Inferior parietal cortex (tissue), 1 donor: ENCODE results near the gene KIAA0232.
A peak's percentile ranks its signal among the peaks of the same experiment; 100 is the strongest.
"Not testable (repeated sequence)": the region's sequence is repeated elsewhere in the genome, so short reads cannot be mapped to it uniquely, and the experiment has no call there.

Experiments used
- DNase-seq: peaks from one replicate; pipeline ENCODE4 v3.0.0-alpha.2; 2016; ENCODE audit errors: extremely low spot score

Gene KIAA0232

DNA sequence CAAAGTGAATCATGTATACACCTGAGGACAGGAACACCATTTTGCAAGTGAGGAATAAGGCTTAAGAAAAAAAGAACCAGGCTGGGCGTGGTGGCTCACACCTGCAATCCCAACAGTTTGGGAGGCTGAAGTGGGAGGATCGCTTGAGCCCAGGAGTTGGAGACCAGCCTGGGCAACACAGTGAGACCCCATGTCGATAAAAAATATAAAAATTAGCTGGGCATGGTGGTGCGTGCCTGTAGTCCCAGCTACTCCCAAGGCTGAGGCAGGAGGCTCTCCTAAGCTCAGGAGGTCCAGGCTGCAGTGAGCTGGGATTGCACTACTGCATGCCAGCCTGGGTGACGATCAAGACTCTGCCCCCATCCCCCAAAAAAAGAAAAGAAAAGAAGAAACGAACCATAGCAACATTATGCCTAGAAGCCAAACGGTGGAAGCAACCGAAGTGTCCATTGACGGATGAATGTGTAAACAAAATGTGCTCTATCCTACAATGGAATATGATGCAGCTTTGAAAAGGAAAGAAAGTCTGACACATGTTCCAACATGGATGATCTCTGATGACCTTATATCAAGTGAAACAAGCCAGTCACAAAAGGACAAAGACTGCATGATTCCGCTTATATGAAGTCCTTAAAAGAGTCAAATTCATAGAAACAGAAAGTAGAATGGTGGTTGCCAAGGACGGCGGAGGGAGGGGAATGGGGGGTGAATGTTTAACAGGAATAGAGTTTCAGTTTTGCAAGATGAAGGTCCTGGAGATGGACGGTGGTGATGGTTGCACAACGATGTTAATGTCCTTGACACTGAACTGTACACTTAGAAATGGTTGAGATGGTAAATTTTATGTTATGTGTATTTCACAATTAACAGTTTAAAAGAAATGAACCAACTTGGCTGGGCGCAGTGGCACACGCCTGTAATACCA is 8.6 kb upstream of the KIAA0232 start:
- DNase-seq: no peak

DNA sequence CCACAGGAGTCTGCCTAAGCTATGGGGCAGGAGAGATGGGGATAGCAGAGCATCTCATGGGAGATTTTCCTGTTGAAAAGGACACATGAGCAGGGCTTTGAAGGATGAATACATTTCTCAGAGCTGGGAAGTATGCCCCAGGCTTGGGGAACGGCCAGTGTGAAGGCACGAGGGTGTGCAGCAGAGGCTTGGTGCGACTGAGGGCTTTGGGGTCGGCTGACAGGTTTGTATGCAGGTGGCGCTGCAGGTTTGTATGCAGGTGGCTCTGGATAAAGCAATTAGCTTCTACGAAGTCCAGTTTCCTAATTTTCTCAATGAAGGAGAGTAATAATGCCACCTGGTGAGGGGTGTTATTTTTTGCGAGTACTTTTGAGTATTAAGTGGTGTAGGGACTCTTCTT is 6.8 kb upstream of the KIAA0232 start:
- no peak for DNase-seq

DNA sequence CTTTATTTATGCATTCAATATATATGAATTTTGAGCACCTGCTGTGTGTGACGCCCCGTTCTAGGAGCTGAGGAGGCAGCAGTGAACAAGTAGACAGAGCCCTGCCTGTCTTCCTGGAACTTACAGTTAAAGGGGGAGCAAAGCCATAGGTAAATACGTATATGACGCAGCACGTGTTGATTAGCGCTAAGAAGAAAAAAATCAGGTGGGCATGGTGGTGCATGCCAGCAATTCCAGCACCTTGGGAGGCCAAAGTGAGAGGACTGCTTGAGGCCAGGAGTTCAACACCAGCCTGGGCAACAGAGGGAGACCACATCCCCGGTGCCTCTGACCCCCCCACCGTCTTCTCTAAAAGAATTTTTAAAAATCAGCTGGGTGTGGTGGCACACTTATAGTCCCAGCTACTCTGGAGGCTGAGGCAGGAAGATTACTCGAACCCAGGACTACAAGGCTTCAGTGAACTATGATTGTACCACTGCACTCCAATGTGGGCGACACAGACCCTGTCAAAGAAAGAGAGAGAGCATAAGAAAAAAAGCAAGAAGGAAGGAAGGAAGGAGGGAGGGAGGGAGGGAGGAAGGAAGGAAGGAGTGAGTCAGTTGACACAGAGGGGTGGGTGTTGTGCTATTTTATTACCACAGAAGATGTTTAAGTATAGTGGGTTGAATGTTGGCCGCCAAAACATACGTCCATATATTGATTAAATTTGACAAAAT is 5.4 kb upstream of the KIAA0232 start:
- DNase-seq: no peak

DNA sequence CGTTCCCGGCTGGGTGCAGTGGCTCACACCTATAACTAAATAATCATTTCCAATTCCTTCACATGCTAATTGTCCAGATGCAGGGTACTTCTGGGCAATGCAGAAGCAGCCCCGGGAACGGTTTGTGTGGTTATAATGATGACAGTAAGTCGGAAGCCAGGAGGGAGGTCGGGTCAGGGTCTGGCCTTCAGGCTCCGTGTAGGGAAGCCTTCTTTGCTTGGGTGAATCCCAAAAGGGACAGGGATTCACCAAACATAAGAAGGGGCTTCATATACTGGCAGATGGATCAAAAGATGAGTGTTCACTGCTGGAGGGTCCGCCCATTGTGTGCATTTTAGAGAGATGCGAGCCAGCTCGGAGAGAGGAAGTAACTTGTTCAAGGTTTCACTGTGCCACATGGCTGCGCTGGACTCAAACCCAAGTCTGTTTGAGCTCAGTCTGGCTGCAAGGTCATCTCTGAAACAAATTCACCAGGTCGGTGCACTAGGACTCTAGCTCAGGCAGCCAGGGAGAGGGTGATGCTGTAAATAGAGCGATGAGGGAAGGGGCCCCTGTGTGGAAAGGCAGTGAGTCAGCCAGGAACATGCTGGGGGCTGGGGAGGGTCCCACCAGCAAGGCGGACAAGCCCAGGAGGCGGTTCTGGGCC is 4.8 kb upstream of the KIAA0232 start:
- no peak for DNase-seq

DNA sequence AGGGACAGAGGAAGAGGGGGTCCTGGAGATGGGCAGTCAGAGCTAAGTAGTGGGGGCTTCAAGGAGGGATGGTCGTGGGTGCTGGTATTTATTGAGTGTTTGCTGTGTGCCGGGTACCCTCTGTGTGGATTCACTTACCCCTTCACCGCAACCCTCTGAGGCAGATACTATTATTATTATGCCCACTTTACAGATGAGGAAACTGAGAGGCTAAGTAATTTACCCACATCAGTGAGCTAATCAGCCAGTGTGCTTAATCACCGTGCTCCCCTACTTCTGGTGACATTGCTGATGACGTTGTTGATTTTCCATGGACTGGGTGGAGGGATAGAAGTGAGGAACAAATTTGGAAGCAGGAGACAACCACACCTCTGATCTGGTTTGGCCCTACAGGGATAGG is 4.1 kb upstream of the KIAA0232 start:
- no peak for DNase-seq

DNA sequence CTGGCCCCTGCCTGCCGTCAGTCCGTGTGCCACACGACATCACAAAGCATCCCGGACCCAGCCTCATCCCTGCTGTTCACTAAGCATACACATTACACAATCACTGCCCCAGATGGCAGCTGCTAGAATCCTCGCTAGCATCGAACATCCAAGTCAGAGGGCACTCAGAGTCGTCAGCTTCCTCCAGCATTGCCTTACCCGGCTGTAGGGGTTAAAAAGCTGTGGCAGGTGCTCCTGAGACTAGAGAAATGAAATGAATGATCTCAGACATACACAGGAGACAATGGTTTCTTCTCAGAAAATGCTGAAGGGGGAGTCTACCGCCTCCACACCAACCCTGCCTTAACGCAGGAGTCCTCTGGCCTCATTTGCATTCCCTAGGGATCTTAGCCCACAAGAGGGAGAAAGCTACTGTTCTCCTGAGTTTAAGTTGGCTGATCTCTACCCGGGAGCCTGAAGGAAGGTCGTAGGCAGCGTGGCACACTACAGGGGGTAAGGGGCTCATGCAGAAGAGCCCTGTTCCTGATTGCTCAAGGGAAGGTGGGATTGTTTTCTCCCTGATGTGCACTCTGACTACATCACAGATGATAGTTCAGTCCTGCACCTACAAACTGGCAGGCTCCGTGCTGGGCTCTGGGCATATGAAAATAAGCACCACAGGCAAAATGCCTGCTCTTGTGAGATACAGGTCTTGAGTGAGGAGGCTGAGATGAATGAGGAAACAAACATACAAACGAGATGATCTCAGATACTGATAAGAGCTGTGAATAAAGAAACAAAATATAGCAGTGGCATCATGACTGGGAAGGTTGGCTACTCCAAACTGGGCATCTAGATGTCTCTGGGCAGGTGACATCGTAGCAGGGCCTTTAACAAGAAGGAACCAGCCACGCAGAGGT is 2.6 kb upstream of the KIAA0232 start:
- DNase-seq: peak; percentile 39

DNA sequence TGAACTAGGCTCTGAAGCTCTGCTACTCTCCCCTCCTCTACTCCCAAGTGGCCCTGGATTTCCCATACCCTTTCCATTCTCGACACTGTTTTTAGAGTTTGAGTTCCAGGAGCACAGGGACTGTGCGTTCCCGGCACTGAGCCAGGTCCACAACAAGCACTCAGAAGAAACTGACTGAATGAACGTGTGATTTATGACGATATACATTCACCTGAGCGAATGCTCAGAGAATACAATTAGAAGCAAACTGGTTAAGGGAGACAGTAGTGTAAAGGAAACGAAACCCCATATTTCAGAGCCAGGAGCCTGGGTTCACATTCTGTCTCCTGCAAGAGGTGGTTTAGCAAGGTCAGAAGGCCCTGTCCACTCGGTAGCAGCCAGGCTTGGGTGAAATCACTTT is 1.4 kb upstream of the KIAA0232 start:
- no peak for DNase-seq

DNA sequence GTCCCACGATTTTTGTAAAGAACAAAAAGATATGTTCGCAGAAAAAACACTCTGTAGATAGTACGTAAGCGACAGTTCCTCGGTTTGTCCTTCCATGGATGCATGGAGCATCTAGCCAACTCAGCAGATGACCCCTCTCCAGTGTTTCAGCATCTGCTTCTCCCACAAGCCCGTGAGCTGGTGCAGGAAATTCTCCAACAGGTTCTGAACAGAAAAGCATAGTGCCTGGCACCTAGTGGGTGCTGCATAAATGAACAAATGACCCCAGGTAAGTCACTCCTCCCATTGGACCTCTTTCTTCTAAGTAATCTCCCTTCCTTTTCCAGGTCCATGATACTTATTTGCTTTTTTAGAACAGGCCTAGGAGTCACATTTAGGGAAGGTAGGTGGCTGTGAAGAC is 966 bp upstream of the KIAA0232 start:
- DNase-seq: no peak

DNA sequence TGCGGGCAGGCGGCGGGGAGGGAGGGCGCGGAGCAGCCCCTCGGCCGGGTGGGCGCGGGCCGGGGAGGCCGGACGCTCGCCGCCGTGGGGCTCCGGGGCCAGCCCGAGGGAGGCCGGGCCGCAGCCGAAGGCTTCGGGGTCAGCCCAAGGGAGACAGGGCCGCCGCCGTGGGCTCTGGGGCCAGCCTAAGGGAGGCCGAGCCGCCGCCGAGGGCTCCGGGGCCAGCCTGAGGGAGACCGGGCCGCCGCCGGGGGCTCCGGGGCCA is 251 bp downstream of the KIAA0232 start:
- no peak for DNase-seq

DNA sequence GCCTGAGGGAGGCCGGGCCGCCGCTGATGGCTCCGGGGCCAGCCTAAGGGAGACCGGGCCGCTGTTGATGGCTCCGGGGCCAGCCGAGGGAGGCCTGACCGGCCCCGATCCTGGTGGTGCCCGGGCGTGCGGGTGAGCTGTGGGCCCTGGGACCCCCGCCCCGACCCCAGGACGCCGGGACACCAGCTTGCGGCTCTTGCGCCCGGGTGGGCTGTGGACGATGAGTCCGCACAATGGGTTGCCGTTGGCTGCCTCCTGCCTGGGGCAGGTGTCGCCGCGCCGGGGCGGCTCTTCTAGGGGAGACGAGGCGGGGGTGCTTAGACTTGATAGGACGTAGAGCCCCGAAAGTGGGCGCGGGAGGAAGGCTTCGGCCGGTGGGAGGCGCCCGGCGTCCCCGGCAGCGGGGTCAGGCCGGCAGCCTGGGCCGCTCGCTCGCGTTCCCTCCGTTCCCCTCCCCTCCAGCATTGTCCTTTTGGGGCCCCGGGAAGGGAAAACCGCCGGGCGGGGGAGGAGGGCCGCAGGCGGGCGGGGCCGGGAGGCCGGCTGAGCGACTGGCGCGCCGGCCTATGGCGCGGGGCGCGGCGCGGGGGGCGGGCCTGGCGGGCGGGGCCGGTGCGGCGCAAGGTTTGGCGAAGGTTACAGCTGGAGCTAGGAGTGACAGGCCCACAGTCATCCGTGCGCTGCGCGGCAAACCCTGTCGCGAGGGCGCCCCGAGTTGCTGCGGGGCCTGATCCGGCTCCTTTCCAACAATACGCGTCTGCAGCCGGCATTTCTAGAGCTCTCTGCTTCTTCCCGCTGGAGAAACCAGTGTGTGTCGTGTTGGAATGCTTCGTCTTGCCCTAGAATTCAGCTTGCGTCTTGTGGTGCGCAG is 819 bp downstream of the KIAA0232 start:
- peak; percentile 84 for DNase-seq

DNA sequence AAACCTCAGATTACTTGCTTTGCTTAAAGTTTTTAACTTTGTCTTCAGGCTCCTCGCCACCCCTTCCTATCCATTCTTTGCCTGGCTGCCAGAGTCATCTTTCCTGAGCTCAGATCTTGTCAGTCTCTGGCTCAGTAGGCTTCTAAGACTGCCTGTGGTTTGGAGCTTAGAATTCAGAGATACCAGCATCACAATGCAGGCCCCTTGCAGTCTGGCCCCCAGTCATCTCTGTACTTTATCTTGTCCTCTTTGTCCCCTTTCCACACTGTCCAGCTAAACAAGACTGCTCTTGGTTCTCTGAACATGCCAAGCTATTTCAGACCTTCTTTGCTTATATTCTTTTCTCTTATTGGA is 3.0 kb downstream of the KIAA0232 start:
- no peak for DNase-seq

DNA sequence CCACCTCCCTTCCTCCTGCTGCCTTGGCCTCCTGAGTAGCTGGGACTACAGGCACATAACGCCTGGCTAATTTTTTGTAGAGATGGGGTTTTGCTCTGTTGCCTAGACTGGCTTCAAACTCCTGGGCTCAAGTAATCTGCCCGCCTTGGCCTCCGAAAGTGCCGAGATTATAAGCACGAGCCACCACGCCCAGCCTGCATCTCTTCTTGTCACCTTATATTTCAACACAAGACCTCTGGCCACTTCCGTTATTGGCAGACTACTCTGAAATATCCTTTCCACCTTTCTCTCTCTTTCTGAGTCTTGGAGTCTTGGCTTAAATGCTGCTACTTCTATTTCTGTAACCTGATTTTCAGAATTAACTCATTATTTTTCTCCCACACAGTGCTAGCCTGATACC is 5.6 kb downstream of the KIAA0232 start:
- DNase-seq: no peak

DNA sequence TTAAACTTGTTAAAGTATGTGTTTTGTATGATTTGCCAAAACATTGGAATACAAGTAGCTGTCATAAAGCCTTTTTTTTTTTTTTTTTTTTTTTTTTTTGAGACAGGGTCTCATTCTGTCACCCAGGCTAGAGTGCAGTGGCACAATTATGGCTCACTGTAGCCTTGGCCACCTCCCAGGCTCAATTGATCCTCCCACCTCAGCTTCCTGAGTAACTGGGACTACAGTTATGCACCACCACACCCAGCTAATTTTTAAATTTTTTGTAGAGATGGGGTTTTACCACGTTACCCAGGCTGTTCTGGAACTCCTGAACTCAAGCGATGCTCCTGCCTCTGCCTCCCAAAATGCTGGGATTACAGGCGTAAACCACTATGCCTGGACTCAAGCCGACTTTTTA is 8.7 kb downstream of the KIAA0232 start:
- DNase-seq: not testable (repeated sequence)

DNA sequence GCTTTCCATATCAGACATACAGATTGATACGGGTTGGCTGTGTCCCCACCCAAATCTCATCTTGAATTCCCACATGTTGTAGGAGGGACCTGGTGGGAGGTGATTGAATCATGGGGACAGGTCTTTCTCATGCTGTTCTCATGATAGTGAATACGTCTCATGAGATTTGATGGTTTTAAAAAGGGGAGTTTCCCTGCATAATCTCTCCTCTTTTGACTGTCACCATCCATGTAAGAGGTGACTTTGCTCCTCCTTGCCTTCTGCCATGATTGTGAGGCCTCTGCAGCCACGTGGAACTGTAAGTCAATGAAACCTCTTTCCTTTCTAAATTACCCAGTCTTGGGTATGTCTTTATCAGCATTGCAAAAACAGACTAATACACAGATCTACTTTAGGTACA is 9.3 kb downstream of the KIAA0232 start:
- DNase-seq: not testable (repeated sequence)

DNA sequence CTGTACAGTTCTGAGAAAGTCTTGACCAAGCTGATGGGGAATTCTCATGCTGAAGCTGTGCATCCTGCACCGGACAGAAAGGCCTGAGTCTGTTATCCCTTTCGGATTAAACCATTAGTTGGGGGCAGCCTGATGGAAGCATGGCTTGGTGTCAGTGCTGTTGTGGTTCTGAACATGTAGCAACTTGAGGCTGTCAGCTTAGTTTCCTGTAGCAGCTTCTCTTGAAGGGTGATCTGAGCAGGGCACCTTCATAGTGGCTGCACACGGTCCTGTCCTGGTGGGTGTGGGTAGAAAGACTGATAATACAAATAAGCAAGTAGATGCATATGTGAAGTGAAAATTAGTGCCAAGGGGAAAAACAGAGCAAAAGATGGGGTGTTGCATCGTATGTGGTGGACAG is 11.7 kb downstream of the KIAA0232 start:
- DNase-seq: no peak

DNA sequence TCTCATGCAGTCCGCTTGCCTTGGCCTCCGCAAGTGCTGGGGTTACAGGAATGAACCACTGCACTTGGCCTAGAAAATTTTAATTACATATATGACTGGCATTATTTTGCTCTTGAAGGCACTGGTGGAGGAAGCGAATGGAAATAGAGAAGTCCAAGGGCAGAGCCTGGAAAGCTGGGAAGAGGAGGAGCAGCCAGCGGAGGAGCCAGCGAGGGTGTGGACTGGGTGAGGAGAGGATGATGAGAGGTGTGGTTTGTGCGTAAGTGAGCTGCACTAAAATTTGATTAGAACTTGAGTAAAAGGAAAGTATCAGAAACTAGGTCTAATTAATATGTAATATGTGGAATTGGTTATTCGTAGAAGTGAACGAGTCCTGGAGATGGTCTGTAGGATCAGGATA is 13.3 kb downstream of the KIAA0232 start:
- DNase-seq: no peak

DNA sequence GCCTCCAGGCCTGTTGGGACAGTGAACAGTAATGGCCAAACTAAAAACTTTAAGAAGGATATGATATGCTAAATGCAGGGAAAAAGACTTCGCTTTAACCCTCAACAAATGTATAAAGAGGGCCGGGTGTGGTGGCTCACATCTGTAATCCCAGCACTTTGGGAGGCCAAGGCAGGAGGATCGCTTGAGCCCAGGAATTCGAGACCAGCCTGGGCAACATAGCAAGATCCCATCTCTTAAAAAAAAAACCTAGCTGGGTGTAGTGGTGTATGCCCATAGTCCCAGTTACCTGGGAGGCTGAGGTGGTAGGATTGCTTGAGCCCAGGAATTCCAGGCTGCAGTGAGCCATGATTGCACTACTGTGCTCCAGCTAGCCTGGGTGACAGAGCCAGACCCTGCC is 14.8 kb downstream of the KIAA0232 start:
- DNase-seq: not testable (repeated sequence)

DNA sequence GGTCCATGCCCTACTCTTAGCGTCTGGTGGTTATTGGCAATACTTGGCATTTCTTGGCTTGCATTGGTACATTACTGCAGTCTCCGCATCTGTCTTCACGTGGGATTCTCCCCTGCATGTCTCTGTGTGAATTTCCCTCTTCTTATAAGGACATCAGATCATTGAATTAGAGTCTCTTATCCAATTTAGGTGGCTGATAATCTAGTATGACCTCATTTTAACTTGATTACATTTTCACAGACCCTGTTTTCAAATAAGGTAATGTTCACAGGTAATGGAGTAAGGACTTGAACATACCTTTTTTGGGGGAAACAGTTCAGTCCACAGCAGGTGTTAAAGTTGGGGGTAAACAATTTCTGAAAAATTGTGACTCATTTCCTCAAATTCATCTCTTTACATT is 16.6 kb downstream of the KIAA0232 start:
- no peak for DNase-seq

DNA sequence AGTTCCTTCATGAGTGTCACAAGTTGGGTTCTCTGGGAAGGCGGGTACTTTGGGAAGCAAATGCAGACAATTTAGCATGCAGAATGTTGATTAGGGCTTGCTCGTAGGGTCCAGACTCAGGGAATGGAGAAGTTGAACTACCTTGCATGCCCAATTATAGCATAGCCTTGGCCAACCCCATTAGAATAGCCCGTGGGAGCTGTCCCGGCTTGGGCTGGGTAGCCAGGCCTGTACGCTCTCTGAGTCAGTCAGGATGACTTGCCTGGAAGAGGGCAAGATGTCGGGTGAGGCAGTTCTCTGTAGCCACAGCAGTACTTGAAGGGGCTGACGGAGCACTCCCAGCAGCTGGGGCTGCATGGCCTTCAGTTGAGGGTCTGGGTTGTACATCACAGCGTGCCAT is 19.5 kb downstream of the KIAA0232 start:
- no peak for DNase-seq

DNA sequence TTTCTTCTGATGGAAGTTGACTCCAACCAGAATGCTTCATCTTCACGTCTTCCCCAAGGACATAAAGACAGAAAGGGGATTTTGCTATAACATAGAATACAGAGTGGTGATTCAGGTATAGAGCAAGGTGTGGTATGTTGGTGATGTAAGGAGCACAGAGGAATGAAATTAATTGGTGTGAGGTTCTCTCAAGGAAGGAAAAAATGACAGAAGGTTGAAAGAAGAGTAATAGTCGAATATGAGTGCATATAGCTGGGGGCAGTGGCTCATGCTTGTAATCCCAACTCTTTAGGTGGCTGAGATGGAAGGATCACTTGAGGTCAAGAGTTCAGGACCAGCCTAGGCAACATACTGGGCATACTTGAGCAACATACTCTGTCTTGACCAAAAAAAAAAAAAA is 20.1 kb downstream of the KIAA0232 start:
- DNase-seq: no peak

DNA sequence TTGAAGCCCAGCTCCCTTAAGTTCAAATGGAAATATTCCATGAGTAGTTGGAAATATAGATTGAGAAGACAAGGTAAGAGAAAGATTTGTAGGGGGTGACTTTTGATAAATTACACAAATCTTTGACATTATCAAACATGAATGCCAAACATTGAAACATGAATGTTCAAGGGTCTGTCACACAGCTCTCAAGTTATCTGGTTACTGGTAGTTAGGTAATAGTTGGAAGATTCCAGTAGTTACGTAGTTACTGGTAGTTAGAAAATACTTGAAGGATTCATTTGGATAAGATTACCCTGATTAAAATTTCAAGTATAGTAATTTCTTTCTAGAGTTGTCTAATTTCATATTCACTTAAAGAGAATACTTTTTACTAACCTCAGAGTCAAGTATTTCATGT is 20.7 kb downstream of the KIAA0232 start:
- no peak for DNase-seq
